ENCODE data around the gene SRP68.
"Not testable (repeated sequence)": the region's sequence is repeated elsewhere in the genome, so short reads cannot be mapped to it uniquely, and the experiment has no call there.

Gene SRP68

GRCh38 chr17:76076765-76077583 is 4.7 kb upstream of the SRP68 start:
- DNase-seq = no peak

DNA sequence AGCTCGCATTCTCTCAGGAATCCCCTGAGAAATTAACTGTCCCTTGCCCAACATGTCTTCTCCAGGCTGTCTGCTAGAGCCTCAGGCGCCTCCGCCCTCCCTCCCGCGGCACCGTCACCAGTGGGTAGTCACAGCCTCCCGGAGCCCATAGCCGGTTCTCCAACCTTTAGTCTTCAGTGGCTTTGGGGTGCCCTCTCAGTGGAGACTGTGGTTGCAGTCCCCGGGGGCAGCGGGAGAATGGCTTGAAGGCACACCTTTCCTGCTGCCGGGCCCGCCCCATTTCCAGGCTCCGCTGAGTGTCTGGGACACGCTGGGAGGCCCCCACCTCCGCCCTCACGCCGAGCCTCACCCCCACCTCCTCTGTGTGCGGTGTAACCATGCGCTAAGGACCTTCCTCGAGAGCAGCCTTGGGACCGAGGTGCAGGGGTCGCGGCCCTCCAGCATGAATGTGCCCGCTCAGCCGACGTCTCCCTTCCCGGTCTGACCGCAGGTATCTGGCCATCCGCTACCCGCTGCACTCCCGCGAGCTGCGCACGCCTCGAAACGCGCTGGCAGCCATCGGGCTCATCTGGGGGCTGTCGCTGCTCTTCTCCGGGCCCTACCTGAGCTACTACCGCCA is 3.9 kb upstream of the SRP68 start:
- no peak for DNase-seq

DNA sequence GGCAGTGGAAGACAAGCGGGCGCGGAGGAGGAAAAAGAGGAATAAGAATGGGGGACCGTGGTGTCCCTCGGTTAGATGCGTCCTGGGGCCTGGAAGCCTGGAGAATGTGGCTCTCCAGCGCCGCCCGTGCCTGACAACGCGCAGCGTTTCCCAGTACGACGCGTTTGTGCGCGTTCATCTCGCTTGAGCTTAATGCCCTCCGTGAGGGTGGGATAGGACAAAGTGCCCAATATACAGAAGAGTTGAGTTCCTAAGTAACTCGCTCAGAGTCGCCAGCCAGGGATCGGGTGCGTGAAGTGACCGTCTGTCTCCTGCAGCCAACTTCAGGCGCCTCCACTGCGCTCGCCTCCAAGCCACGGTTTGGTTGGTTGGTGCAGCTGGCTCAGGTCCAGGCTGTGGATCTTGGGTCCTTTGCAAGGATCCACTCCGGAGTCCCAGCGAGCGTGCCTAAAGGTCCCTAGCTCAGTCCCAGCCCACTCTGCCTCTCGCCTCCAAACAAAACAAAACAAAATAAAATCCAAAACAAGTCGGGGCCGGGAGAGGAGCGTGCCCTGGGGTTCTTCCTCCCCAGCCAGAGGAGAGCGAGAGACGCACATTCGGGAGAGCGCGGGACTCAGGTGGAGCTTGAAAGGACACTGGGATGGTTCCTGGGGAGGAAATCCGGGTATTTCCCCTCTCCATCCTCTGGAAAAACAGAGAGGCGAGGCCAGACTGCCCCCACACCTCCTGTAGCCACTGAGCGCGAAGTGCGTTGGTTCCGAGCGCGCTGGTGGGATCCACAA is 3.2 kb upstream of the SRP68 start:
- no peak for DNase-seq

- DNase-seq = no peak
Observed at GRCh38 chr17:76074390-76075363, 2.4 kb upstream of the SRP68 start, which contains the start of gene GALR2. Gene GALR2 (plus strand): TSS chr17:76074781. CDS start chr17:76074884, 103 bp downstream.

DNA sequence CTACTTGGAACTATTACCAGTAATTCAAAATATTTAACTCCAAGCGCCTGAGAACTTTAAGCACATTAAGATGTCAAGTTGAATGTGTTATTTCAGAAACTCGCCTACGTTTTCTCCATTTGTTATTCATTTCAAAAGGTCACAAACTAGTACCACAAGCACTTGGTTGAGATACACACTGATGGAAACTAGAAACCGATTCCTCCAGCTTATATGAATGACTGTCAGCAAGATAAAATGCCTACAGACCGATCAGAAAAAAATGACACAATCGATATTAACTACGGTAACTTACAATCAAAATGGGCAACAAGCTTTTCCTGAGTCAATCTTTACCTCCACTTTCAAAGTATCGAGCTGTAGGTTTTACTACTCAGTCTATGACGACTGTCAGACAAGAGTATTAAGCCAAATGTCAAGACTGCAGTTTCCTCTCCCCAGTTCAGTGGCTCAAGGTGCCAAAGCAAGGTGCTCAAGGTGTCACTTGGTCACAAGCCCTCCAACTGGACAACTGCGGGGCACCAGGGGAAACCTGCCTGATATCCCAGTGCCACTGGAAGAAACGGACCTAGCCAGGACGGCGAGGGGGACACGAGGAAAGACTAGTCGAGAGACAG is 678 bp downstream of the SRP68 start:
- DNase-seq = no peak

DNA sequence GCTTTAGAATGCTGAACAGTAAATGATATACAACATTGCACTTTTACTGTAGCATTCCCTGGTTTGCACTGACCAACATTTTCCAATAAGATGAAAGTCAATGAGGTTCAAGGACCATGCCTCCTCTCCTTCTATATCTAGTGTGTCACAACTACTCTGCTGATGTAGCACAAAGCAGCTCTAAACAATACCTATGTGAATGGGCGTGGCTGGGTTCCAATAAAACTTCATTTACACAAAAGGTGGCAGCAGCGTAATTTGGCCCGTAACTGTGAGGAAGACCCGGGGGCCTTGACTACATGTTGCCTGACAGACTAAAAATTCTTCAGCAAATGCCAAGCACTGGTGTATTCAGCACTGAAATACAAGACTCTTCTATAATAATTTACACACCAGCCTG is 6.5 kb downstream of the SRP68 start:
- DNase-seq = no peak

DNA sequence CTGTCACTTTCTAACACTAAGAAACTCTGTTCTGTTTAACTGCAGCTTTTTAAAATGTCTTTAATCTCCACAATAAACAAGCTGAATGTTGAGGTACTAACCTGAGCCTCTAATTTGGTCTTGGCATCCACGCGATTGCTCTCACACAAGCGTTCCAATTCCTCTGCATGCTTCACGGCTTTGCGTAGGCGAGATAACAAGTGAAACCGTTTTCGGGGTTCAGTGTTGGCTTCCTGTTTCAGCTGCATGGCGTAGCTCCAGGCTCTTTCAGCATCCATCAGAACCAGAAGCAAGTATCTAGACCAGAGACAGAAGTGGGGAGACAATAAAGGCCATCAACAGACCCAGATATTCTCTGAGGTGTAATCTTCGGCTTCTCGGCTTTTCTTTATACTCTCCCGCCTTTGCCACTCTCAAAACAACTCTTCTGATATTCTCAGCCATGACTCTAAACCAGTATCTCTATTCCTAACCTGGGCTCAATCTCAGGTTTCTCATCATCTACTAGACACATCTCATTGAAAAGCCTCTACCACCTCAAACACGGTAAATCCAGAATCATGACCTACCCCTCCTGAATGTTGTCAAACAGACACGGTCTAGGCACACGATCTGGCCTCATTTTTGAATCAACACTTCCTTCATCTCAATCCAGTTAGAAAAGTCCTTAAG is 8.3 kb downstream of the SRP68 start:
- no peak for DNase-seq

GRCh38 chr17:76058264-76058663 is 14.1 kb downstream of the SRP68 start:
- DNase-seq = not testable (repeated sequence)

GRCh38 chr17:76056882-76057281 is 15.4 kb downstream of the SRP68 start:
- DNase-seq = no peak

- DNase-seq = no peak
Observed at GRCh38 chr17:76054112-76054476, 18.2 kb downstream of the SRP68 start.

- no peak for DNase-seq
Observed at GRCh38 chr17:76053246-76054111, 18.8 kb downstream of the SRP68 start.

- no peak for DNase-seq
Observed at GRCh38 chr17:76051561-76051960, 20.8 kb downstream of the SRP68 start.

GRCh38 chr17:76050538-76051467 is 21.5 kb downstream of the SRP68 start:
- DNase-seq = no peak

DNA sequence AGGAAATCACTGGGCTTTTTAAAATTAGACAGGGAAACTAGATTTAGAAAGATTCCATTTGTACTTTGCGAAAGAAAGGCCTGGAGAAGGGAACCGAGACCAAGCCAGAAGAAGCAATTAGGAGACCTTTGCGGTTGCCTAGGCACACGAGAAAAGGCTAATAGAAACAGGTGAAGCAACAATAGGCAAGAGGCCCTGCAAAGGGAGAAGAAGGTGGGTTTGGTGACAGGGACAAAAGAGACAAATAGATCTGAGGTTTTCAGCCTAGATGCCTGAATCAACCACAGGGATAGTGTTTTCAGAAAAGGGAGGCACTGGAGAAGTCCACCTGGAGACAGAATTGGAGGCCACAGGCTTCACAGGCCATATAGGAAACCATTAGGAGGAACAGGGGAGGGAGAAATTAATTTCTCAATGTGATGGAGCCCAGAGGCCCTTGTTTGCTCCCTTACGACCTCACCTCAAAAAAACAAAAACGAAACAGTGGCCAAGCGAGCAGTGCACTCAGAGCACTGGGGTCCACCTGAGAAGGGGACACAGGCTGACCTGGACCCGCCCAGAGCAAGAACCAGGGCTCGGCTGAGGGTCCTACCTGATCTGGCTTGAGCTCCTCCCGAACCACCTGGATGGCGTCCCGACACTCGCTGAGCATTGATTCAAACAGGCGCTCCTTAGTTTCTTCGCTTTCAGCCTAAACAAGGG is 22.3 kb downstream of the SRP68 start:
- DNase-seq = no peak

DNA sequence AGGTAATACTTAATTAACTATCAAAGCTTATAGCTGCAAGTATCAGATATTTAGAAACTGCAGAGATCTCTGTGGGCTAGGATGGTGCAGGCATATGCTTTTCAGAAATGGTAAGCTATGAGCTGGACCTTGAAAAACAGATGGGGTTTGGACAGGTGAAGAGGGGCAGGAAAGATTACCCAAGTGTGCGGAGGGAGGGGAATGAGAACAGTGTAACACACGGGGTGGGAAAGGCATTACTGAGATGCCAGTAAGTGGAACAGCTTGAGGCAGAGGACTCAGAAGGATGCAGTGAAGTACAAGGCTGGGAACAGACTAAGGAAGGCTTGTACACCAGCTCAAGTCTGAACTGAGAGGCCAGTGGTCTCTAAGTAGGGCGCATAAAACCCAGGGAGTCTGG is 23.1 kb downstream of the SRP68 start:
- DNase-seq = no peak

DNA sequence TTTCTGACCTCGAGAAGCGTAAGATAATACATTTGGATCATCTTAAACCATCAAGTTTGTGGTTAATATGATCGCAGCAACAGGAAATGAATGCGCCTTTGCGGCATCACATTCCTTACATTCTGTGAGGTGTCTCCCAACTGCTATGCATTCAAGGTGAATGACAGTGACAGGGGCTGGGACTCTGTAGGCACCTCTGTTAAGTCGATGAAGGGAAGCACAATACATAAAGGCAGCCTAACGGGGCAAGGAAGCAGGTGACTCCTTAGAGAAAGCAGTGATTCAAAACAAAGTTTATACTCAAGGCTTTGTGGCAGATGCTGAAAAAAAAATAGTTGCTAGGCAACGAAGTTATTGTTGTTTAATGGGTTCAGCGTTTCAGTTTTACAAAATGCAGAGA is 23.6 kb downstream of the SRP68 start:
- no peak for DNase-seq

DNA sequence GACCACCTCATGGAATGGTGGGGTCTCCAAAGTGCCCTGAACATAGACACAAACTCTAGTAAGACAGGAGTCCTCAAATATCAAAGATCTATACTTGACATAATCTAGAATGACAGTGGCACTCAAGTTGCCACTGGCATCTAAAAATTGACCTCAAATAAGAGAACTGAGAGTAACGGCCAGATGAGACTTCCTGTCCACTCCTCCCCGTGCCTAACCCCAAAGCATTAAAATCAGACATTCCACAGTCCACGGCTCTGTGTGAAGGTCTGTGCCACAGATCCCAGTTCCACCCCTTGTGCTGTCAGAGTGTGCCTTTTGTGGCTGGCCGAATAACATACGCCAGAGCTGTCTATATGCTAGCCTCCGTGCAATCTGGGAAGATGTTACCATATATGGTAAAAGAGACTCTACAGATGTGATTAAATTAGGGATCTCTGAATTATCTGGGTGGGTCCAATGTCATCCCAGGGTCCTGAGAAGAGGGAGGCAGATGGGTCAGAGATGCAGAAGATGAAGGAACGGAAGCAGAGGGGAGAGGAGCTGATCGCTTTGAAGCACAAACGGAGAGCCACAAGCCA is 24.2 kb downstream of the SRP68 start:
- no peak for DNase-seq

DNA sequence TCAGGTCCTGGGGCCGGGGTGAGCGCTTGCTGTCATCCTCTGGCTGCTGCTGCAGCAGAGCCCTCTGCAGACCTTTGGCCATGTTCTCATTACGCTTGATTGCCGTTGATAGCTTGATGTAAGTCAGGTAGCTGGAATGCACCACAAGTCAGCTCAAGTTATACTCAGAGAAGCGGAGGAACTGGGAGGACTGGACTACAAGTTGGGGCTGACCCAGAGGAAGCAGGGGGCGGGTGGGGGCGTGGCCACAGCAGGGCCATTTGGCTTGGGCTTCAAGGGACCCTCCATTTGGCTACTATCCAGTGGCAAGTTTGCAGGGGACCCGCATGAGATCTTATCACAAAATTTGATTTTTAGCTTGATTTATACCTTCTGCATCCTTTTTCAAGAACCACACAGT is 26.3 kb downstream of the SRP68 start:
- no peak for DNase-seq
